ENCODE results near the gene GMEB2. TPM values are rescaled to one million over a fixed set of nuclear protein-coding genes. Genes with fewer than 3 reads are reported as not detected.

Gene GMEB2
- polyA plus RNA-seq, 1 experiment: 7.4 TPM

DNA sequence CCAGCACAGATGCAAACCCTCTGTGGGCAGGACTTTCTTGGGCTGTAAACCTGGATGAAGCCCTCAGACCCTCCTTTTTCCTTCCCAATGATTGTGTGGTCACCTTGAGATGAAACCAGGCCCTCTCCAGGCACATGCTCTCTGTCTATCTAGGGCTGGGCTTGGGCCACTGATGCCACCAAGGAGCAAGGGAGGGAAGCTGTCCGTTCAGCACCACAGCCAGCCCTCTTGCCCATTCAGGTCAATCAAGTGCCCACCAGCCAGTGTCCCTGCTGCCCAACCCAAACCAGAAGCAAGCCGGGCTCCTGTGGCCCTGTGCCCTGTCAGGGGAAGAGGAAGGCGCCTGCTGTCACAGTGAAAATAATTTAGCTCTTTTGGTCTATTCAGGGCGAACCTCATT is 18.3 kb upstream of the GMEB2 start:
- Histone ChIP-seq H3K36me3 (ENCODE audit: control insufficient read depth, insufficient read depth, low read length) (no peaks in the 10 kb centered on the region), H3K4me3 (ENCODE audit: low read depth, low read length) (no peak overlapping the region), H3K27me3 (ENCODE audit: control insufficient read depth, insufficient read depth, low read length) (no peaks in the 10 kb centered on the region)
- ChIA-PET POLR2A (no interaction called here), CTCF (no interaction called here)
- no peak for DNase-seq (ENCODE audit: low read depth)
- TF ChIP-seq, protein P1, sequence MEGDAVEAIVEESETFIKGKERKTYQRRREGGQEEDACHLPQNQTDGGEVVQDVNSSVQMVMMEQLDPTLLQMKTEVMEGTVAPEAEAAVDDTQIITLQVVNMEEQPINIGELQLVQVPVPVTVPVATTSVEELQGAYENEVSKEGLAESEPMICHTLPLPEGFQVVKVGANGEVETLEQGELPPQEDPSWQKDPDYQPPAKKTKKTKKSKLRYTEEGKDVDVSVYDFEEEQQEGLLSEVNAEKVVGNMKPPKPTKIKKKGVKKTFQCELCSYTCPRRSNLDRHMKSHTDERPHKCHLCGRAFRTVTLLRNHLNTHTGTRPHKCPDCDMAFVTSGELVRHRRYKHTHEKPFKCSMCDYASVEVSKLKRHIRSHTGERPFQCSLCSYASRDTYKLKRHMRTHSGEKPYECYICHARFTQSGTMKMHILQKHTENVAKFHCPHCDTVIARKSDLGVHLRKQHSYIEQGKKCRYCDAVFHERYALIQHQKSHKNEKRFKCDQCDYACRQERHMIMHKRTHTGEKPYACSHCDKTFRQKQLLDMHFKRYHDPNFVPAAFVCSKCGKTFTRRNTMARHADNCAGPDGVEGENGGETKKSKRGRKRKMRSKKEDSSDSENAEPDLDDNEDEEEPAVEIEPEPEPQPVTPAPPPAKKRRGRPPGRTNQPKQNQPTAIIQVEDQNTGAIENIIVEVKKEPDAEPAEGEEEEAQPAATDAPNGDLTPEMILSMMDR (IDR thresholded peaks at IDR 0.05; ENCODE audit: insufficient read depth, low read depth, low read length): no peak

DNA sequence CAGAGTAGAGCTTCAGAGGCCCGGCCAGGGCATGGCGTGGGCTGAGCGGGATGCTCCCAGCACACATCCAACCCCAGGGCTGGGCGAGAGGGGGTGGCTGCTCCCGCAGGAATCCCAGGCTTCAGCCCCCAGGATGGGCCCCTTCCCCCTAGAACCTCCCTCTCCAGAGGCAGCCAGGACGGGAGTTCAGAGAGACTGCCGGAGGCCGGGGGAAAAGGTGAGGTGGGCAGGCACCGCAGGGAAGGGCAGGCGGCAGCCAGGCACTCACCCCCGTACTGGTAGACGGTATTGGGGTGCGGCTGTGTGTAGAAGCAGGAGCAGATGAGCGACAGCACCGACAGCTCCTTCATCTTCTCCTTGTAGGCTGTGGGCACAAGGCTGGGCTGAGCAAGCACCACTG is 17.0 kb upstream of the GMEB2 start:
- no peak for DNase-seq (ENCODE audit: low read depth)
- POLR2A ChIA-PET: no interaction called here
- Histone ChIP-seq H3K27me3 (ENCODE audit: control insufficient read depth, insufficient read depth, low read length) (no peaks in the 10 kb centered on the region), H3K4me3 (ENCODE audit: low read depth, low read length) (no peak overlapping the region), H3K36me3 (ENCODE audit: control insufficient read depth, insufficient read depth, low read length) (no peaks in the 10 kb centered on the region)
- CTCF ChIA-PET: no interaction called here
- TF ChIP-seq, protein P1 (IDR thresholded peaks at IDR 0.05; ENCODE audit: insufficient read depth, low read depth, low read length): no peak

DNA sequence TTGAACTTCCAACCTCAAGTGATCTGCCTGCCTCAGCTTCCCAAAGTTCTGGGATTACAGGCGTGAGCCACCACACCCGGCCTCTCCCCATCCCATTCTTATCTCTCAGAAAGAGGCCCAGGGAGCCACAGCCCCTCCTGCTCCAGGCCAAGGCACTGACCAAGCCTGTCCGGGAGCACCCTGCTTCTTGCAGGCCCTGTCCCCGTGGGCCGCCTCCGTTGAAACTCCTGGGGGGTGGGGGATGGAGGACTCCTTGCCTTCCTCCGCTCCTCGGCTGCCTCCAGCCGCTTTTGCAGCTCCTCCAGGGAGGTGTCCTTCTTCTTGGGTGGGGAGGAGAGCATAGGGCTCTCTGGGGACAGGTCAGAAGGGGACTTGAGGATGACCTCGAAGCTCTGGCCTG is 16.6 kb upstream of the GMEB2 start:
- TF ChIP-seq, protein P1 (IDR thresholded peaks at IDR 0.05; ENCODE audit: insufficient read depth, low read depth, low read length): no peak
- ChIA-PET CTCF (no interaction called here), POLR2A (no interaction called here)
- no peaks in the 10 kb centered on the region for H3K36me3 ChIP-seq (ENCODE audit: control insufficient read depth, insufficient read depth, low read length)
- DNase-seq (ENCODE audit: low read depth): no peak
- no peak overlapping the region for H3K4me3 ChIP-seq (ENCODE audit: low read depth, low read length)
- H3K27me3 ChIP-seq (ENCODE audit: control insufficient read depth, insufficient read depth, low read length): no peaks in the 10 kb centered on the region

DNA sequence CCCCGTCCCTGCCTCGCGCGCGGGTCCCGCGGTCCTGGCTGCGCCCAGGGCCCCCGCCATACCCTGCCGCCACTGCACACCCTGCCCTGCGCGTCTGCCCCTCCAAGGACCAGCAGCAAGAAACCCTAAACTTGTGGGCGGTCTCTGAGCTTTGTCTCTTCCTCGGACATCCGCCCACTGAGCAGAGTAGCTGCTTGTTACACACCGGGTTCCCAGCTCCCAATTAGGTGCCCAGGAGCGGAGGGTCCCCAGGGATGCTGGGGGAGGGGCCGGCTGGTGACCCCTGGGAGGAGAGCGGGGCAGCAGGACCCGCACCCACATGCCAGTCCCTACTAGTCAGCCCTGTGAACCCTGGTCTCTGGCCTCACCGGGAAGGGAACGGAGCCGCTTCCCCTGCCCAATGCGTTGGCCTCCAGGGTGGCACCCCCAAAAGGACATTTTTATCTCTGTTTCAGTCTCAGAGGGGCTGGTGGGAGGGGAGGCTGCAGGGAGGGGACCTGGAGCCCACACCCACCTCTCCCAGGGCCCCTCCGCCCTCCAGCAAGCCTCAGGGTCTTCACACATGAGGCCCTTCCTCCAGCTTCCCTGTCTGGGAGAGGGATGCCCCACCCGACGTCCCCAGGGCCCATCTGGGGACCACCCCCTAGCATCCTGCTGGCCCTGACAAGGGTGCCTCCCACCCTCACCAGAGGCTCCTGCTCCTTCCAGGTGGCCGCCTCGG is 15.8 kb upstream of the GMEB2 start:
- no peak for DNase-seq (ENCODE audit: low read depth)
- TF ChIP-seq, protein P1 (IDR thresholded peaks at IDR 0.05; ENCODE audit: insufficient read depth, low read depth, low read length): no peak
- ChIA-PET CTCF (interaction anchor here (0.6 to 1.7 kb wide), 5 partner anchors 10 to 105 kb away, joined by 3 read pairs; partner anchors contain the start of genes PTK6, RTEL1 and STMN3), POLR2A (interaction anchor here (0.7 kb wide), 1 partner anchor 39 kb away, joined by 3 read pairs; no protein-coding TSS in a partner anchor)
- H3K4me3 ChIP-seq (ENCODE audit: low read depth, low read length): peak overlapping the region; percentile 50
- H3K27me3 ChIP-seq (ENCODE audit: control insufficient read depth, insufficient read depth, low read length): no peaks in the 10 kb centered on the region
- H3K36me3 ChIP-seq (ENCODE audit: control insufficient read depth, insufficient read depth, low read length): no peaks in the 10 kb centered on the region

DNA sequence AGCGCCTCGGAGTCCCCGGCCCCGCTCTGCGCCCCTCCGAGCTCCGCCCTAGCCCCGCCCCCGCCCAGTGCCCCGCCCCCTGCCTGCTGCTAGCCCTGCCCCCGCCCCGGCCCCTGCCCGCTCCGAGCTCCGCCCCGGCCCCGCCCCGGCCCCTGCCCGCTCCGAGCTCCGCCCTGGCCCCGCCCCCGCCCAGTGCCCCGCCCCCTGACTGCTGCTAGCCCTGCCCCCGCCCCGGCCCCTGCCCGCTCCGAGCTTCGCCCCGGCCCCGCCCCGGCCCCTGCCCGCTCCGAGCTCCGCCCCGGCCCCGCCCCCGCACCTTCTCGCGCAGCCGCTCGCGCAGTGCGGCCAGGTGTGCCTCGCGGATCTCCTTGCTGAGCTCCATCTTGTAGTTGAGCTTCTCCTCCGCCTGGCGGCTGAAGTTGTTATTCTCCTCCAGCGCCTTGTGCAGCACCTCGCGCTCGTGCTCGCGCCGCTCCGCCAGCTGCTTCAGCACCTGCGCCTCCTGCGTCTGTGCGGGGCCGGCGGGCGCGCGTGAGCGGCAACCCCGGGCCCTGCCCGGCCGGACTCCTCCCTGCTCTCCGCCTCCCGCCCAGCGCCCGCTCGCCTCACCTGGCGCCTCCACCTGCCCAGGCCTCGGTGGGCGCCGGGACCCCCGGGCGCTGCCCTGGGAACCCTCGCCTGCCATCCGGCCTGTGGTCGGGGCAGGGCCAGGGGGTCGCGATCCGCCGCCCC is 15.1 kb upstream of the GMEB2 start:
- ChIA-PET CTCF (interaction anchor here (0.6 to 1.7 kb wide), 7 partner anchors 10 to 104 kb away, joined by 3 read pairs; partner anchors contain the start of genes PTK6, RTEL1 and STMN3), POLR2A (interaction anchor here (0.6 to 0.8 kb wide), 3 partner anchors 16 to 107 kb away, joined by 3 to 8 read pairs (median 3); partner anchors contain the start of gene RTEL1)
- H3K4me3 ChIP-seq (ENCODE audit: low read depth, low read length): peak overlapping the region; percentile 50
- no peaks in the 10 kb centered on the region for H3K27me3 ChIP-seq (ENCODE audit: control insufficient read depth, insufficient read depth, low read length)
- DNase-seq (ENCODE audit: low read depth): no peak
- TF ChIP-seq, protein P1 (IDR thresholded peaks at IDR 0.05; ENCODE audit: insufficient read depth, low read depth, low read length): peak; percentile 28
- H3K36me3 ChIP-seq (ENCODE audit: control insufficient read depth, insufficient read depth, low read length): no peaks in the 10 kb centered on the region

All from BJ (cell line).